ENCODE measurements around the gene DCPS. TPM values are rescaled to one million over a fixed set of nuclear protein-coding genes. Genes with fewer than 3 reads are reported as not detected.
"Not testable (repeated sequence)": the region's sequence is repeated elsewhere in the genome, so short reads cannot be mapped to it uniquely, and the experiment has no call there.

DCPS gene
- total RNA-seq, 1 experiment from 2014 or later = 34.8 TPM

DNA sequence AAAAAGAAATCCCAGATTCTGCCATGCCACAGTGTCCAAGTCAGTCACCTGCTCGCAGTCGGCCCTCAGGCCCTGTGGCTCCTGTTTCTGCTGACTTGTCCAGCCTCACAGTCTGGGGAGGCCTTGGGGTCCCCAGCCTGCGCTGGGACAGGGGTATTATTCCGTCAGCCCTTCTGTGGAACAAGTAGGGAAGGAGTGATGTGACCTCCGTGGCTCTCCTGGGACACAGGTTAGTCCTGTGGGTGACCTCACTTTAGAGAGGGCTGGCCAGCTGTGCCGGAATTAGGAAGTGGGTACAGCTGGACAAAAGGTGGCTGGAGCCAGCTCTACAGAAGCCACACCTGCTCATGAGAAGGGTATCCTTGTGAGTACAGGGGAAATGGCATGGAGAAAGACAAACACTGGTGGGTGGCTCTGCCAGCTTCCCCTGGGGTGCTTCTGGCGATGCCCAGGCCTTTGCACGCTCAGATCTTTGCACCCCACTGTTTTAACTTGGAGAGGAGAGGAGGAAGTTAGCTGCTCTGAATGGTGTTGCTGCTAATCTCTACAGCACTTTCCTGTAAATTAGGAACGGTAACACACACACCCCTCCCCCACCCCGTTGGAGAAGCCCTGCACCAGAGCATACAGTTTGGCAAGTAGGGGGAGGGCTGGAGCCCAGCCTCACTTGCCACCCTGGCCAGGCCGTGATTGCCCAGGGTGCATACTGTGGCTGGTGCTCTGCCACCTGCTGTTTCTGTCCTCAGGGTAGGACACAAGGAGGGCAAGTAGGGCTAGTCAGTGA, 64.7 kb downstream of the DCPS start:
- DNase-seq (ENCODE audit: low read depth, low spot score); H3K9me3 ChIP-seq (ENCODE audit: control insufficient read depth, insufficient read depth, low read depth, low read length); CTCF ChIA-PET; intact Hi-C loops (cut with micrococcal nuclease; ENCODE audit: unreplicated experiment); H3K4me3 ChIP-seq (ENCODE audit: low read depth in 2 of 2, low read length in 2 of 2); H3K27me3 ChIP-seq (ENCODE audit: control insufficient read depth, insufficient read depth, low read length); H3K36me3 ChIP-seq (ENCODE audit: control insufficient read depth, insufficient read depth, low read length); BruUV-seq (replicated peaks); in situ Hi-C loops (cut with HindIII; ENCODE audit: low pct_unique_long_range_greater_than_20kb, low sequenced_read_pairs); H3K27ac ChIP-seq (ENCODE audit: low read length): not testable (repeated sequence)
- peak; percentile 52 for ATAC-seq
- H3K4me1 ChIP-seq (ENCODE audit: control insufficient read depth, insufficient read depth, low read length) = peaks cover 23% of the 10 kb centered on the region
- POLR2A ChIA-PET = interaction anchor here (0.6 to 0.7 kb wide), 3 partner anchors 13 to 1895 kb away, joined by 3 to 10 read pairs (median 3); partner anchors contain the start of gene ST3GAL4

DNA sequence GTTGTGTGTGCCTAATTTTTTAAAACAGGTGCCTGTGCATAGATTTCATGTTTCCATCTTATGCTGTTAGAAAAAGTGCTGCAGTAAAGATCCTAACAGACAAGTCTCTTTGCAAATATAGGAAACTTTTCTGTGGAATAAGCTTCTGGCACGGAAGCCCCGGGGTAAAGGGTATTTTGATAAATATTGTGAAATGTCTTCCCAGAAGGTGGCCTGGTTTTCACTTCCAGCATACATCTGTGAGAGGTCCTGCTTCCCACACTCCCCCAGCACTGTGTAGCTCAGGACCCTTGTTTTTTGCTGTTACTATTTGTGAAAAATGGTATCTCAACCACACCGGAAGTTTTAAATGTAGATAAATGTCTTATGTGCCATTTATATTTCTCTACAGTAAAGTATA, 66.2 kb downstream of the DCPS start:
- ChIA-PET POLR2A (no interaction called here), CTCF (no interaction called here)
- Histone ChIP-seq H3K4me1 (ENCODE audit: control insufficient read depth, insufficient read depth, low read length) (peaks cover 27% of the 10 kb centered on the region), H3K4me3 (ENCODE audit: low read depth in 2 of 2, low read length in 2 of 2) (no peak overlapping the region), H3K27ac (ENCODE audit: low read length) (no peak overlapping the region), H3K36me3 (ENCODE audit: control insufficient read depth, insufficient read depth, low read length) (no peaks in the 10 kb centered on the region), H3K27me3 (ENCODE audit: control insufficient read depth, insufficient read depth, low read length) (no peaks in the 10 kb centered on the region), H3K9me3 (ENCODE audit: control insufficient read depth, insufficient read depth, low read depth, low read length) (no peaks in the 10 kb centered on the region)
- DNase-seq (ENCODE audit: low read depth, low spot score) (no peak), ATAC-seq (no peak)
- in situ Hi-C loops (cut with HindIII; ENCODE audit: low pct_unique_long_range_greater_than_20kb, low sequenced_read_pairs) (no loop called here), intact Hi-C loops (cut with micrococcal nuclease; ENCODE audit: unreplicated experiment) (no loop called here)
- no peak for TF ChIP-seq SIN3A (IDR thresholded peaks at IDR 0.05; ENCODE audit: borderline replicate concordance, insufficient read depth, low read depth, low read length)
- no peak for TF ChIP-seq TCF7L2 (IDR thresholded peaks at IDR 0.05; ENCODE audit: low read depth, low read length)
- TF ChIP-seq POLR2AphosphoS5 (IDR thresholded peaks at IDR 0.05; ENCODE audit: low read depth, low read length) = no peak
- TF ChIP-seq, protein P1, sequence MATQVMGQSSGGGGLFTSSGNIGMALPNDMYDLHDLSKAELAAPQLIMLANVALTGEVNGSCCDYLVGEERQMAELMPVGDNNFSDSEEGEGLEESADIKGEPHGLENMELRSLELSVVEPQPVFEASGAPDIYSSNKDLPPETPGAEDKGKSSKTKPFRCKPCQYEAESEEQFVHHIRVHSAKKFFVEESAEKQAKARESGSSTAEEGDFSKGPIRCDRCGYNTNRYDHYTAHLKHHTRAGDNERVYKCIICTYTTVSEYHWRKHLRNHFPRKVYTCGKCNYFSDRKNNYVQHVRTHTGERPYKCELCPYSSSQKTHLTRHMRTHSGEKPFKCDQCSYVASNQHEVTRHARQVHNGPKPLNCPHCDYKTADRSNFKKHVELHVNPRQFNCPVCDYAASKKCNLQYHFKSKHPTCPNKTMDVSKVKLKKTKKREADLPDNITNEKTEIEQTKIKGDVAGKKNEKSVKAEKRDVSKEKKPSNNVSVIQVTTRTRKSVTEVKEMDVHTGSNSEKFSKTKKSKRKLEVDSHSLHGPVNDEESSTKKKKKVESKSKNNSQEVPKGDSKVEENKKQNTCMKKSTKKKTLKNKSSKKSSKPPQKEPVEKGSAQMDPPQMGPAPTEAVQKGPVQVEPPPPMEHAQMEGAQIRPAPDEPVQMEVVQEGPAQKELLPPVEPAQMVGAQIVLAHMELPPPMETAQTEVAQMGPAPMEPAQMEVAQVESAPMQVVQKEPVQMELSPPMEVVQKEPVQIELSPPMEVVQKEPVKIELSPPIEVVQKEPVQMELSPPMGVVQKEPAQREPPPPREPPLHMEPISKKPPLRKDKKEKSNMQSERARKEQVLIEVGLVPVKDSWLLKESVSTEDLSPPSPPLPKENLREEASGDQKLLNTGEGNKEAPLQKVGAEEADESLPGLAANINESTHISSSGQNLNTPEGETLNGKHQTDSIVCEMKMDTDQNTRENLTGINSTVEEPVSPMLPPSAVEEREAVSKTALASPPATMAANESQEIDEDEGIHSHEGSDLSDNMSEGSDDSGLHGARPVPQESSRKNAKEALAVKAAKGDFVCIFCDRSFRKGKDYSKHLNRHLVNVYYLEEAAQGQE (IDR thresholded peaks at IDR 0.05; ENCODE audit: insufficient read depth in 1 of 2, low read depth in 2 of 2, low read length in 1 of 2) = no peak
- TF ChIP-seq, protein P2, sequence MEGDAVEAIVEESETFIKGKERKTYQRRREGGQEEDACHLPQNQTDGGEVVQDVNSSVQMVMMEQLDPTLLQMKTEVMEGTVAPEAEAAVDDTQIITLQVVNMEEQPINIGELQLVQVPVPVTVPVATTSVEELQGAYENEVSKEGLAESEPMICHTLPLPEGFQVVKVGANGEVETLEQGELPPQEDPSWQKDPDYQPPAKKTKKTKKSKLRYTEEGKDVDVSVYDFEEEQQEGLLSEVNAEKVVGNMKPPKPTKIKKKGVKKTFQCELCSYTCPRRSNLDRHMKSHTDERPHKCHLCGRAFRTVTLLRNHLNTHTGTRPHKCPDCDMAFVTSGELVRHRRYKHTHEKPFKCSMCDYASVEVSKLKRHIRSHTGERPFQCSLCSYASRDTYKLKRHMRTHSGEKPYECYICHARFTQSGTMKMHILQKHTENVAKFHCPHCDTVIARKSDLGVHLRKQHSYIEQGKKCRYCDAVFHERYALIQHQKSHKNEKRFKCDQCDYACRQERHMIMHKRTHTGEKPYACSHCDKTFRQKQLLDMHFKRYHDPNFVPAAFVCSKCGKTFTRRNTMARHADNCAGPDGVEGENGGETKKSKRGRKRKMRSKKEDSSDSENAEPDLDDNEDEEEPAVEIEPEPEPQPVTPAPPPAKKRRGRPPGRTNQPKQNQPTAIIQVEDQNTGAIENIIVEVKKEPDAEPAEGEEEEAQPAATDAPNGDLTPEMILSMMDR (IDR thresholded peaks at IDR 0.05) = no peak
- BruUV-seq (replicated peaks) = no TSS peak

DNA sequence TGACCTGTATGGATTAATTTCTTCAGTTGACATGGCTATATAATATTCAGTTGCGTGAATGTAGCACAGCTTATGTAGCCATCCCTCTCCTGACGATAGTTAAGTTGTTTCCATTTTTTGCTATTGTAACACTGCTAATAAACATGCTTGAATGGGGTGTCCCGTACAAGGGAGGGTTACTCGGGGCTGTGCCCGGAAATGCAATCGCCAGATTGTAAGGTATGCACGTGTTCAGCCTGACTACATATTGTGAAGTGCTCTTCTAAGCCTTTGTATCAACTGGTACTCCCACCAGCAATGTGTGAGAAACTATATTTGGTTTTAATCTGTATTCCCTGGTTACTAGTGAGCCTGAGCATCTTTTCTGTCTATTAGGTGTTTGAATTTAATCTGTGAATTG, 67.7 kb downstream of the DCPS start:
- no peak for DNase-seq (ENCODE audit: low read depth, low spot score)
- POLR2A ChIA-PET = no interaction called here
- H3K9me3 ChIP-seq (ENCODE audit: control insufficient read depth, insufficient read depth, low read depth, low read length) = no peaks in the 10 kb centered on the region
- no TSS peak for BruUV-seq (replicated peaks)
- no peak for TF ChIP-seq TCF7L2 (IDR thresholded peaks at IDR 0.05; ENCODE audit: low read depth, low read length)
- no peak for TF ChIP-seq SIN3A (IDR thresholded peaks at IDR 0.05; ENCODE audit: borderline replicate concordance, insufficient read depth, low read depth, low read length)
- no peak for TF ChIP-seq POLR2AphosphoS5 (IDR thresholded peaks at IDR 0.05; ENCODE audit: low read depth, low read length)
- TF ChIP-seq, protein P1 (IDR thresholded peaks at IDR 0.05; ENCODE audit: insufficient read depth in 1 of 2, low read depth in 2 of 2, low read length in 1 of 2) = no peak
- TF ChIP-seq, protein P2 (IDR thresholded peaks at IDR 0.05) = no peak
- no peak for ATAC-seq
- intact Hi-C loops (cut with micrococcal nuclease; ENCODE audit: unreplicated experiment) (no loop called here), in situ Hi-C loops (cut with HindIII; ENCODE audit: low pct_unique_long_range_greater_than_20kb, low sequenced_read_pairs) (no loop called here)
- CTCF ChIA-PET = interaction anchor here (0.7 kb wide), 1 partner anchor 172 kb away, joined by 4 read pairs; no protein-coding TSS in a partner anchor
- no peaks in the 10 kb centered on the region for H3K27me3 ChIP-seq (ENCODE audit: control insufficient read depth, insufficient read depth, low read length)
- no peak overlapping the region for H3K27ac ChIP-seq (ENCODE audit: low read length)
- no peaks in the 10 kb centered on the region for H3K36me3 ChIP-seq (ENCODE audit: control insufficient read depth, insufficient read depth, low read length)
- peaks cover 24% of the 10 kb centered on the region for H3K4me1 ChIP-seq (ENCODE audit: control insufficient read depth, insufficient read depth, low read length)
- H3K4me3 ChIP-seq (ENCODE audit: low read depth in 2 of 2, low read length in 2 of 2) = no peak overlapping the region
